ENCODE measurements around the gene FBXO46. TPM values are rescaled to one million over a fixed set of nuclear protein-coding genes. Genes with fewer than 3 reads are reported as not detected.

Gene FBXO46
- total and polyA plus RNA-seq, 2 of the 13 experiments (the other 11 are each of a cell fraction or from before 2014, with no cell fraction given) = 6.2 to 6.4 TPM

DNA sequence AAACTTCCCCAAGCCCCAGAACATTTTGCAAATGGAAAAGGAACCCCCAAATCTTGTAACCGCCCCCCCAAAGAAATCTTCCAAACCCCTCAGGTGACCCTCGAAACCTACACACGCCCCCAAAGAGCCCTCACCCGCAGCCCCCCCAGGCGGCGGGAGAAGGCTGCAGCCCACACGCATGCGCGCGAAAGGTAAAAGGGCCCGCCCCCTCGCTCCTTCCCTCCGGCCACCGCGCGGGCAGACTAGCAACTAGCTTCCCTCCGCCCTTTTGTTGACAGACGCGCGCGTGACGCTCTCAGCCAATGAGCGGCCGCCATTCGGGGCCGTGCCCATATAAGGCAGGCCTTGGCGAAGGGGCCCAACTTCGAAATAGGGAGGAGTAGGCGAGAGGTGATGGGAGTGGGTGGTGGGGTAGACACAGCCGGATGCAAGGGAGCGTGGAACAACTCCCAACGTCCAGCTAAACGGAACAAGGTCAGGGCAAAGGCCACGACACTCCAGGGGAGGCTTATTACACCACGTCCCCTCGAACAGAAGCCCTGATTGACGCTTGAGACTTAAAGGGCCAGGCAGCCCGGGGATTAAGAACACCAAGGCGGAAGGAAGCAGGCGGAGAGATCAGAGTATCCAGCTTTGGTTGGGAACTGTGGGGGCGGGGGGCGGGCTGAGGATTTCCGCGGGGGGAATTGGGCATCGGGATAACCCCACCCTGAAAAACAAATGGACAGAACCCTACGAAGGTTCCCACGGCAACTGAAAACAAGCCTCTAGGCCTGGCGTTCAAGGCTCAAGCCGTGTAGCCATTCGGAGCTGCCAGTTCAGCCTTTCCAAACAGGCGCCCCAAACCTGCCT lies 13.3 kb downstream of the FBXO46 start (continued):
- TF ChIP-seq MYC (CRISPR knock-in tag; IDR thresholded peaks at IDR 0.05; ENCODE audit: borderline replicate concordance) (peak; percentile 75), KAT2B (IDR thresholded peaks at IDR 0.05; ENCODE audit: borderline replicate concordance, low read depth, low read length) (no peak), ZNF569 (CRISPR knock-in tag; IDR thresholded peaks at IDR 0.05; ENCODE audit: borderline replicate concordance) (no peak), TOE1 (CRISPR knock-in tag; IDR thresholded peaks at IDR 0.05) (no peak), FOXO1 (CRISPR knock-in tag; IDR thresholded peaks at IDR 0.05) (peak; percentile 56; the same call in 1 of the 2 replicates), TRIM24 (CRISPR knock-in tag; IDR thresholded peaks at IDR 0.05) (no peak), SMAD3 (CRISPR knock-in tag; IDR thresholded peaks at IDR 0.05) (0 out of 2 replicates have a peak, but pooled peaks have one; percentile 31), ZBTB3 (CRISPR knock-in tag; IDR thresholded peaks at IDR 0.05; ENCODE audit: borderline replicate concordance, low read depth) (no peak), ZNF747 (CRISPR knock-in tag; IDR thresholded peaks at IDR 0.05; ENCODE audit: borderline replicate concordance) (no peak; the same call in 1 of the 2 replicates), MIXL1 (CRISPR knock-in tag; IDR thresholded peaks at IDR 0.05) (peak; percentile 86), ZFP41 (CRISPR knock-in tag; IDR thresholded peaks at IDR 0.05; ENCODE audit: borderline replicate concordance) (no peak), HNRNPLL (IDR thresholded peaks at IDR 0.05; ENCODE audit: low read depth, low read length, poor library complexity, severe bottlenecking) (peak; percentile 68), ZNF460 (CRISPR knock-in tag; IDR thresholded peaks at IDR 0.05; ENCODE audit: borderline replicate concordance) (no peak), ZNF496 (CRISPR knock-in tag; IDR thresholded peaks at IDR 0.05; ENCODE audit: insufficient replicate concordance) (no peak), ZNF564 (CRISPR knock-in tag; IDR thresholded peaks at IDR 0.05) (no peak), PHF5A (CRISPR knock-in tag; IDR thresholded peaks at IDR 0.05; ENCODE audit: low read depth, unreplicated experiment) (peak; percentile 46)
- TF ChIP-seq, protein P1, sequence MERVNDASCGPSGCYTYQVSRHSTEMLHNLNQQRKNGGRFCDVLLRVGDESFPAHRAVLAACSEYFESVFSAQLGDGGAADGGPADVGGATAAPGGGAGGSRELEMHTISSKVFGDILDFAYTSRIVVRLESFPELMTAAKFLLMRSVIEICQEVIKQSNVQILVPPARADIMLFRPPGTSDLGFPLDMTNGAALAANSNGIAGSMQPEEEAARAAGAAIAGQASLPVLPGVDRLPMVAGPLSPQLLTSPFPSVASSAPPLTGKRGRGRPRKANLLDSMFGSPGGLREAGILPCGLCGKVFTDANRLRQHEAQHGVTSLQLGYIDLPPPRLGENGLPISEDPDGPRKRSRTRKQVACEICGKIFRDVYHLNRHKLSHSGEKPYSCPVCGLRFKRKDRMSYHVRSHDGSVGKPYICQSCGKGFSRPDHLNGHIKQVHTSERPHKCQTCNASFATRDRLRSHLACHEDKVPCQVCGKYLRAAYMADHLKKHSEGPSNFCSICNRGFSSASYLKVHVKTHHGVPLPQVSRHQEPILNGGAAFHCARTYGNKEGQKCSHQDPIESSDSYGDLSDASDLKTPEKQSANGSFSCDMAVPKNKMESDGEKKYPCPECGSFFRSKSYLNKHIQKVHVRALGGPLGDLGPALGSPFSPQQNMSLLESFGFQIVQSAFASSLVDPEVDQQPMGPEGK (CRISPR knock-in tag; IDR thresholded peaks at IDR 0.05) = peak; percentile 1; the same call in 1 of the 2 replicates
- TF ChIP-seq, protein P2, sequence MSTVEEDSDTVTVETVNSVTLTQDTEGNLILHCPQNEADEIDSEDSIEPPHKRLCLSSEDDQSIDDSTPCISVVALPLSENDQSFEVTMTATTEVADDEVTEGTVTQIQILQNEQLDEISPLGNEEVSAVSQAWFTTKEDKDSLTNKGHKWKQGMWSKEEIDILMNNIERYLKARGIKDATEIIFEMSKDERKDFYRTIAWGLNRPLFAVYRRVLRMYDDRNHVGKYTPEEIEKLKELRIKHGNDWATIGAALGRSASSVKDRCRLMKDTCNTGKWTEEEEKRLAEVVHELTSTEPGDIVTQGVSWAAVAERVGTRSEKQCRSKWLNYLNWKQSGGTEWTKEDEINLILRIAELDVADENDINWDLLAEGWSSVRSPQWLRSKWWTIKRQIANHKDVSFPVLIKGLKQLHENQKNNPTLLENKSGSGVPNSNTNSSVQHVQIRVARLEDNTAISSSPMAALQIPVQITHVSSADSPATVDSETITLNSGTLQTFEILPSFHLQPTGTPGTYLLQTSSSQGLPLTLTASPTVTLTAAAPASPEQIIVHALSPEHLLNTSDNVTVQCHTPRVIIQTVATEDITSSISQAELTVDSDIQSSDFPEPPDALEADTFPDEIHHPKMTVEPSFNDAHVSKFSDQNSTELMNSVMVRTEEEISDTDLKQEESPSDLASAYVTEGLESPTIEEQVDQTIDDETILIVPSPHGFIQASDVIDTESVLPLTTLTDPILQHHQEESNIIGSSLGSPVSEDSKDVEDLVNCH (CRISPR knock-in tag; IDR thresholded peaks at IDR 0.05) = no peak
- TF ChIP-seq, protein P3, sequence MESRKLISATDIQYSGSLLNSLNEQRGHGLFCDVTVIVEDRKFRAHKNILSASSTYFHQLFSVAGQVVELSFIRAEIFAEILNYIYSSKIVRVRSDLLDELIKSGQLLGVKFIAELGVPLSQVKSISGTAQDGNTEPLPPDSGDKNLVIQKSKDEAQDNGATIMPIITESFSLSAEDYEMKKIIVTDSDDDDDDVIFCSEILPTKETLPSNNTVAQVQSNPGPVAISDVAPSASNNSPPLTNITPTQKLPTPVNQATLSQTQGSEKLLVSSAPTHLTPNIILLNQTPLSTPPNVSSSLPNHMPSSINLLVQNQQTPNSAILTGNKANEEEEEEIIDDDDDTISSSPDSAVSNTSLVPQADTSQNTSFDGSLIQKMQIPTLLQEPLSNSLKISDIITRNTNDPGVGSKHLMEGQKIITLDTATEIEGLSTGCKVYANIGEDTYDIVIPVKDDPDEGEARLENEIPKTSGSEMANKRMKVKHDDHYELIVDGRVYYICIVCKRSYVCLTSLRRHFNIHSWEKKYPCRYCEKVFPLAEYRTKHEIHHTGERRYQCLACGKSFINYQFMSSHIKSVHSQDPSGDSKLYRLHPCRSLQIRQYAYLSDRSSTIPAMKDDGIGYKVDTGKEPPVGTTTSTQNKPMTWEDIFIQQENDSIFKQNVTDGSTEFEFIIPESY (CRISPR knock-in tag; IDR thresholded peaks at IDR 0.05) = peak; percentile 39; the same call in 1 of the 2 replicates
- TF ChIP-seq, protein P4, sequence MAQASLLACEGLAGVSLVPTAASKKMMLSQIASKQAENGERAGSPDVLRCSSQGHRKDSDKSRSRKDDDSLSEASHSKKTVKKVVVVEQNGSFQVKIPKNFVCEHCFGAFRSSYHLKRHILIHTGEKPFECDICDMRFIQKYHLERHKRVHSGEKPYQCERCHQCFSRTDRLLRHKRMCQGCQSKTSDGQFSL (CRISPR knock-in tag; IDR thresholded peaks at IDR 0.05) = peak; percentile 69; the same call in 1 of the 2 replicates
